H9 (cell line): ENCODE data around the gene PAK5. TPM values are rescaled to one million over a fixed set of nuclear protein-coding genes. Genes with fewer than 3 reads are reported as not detected.

ENCODE experiments used
- DNase-seq: peaks from one replicate; pipeline ENCODE4 v3.0.0-alpha.2; 2017
- H2AFZ ChIP-seq: one replicate; pipeline ENCODE4 v1.6.1; 2013; ENCODE audit warnings: mild to moderate bottlenecking, low read length, control low read depth, moderate library complexity
- H2AK5ac ChIP-seq: 2 replicates; pipeline ENCODE4 v1.6.1; 2013; ENCODE audit warnings: low read length, control low read depth, mixed read lengths; ENCODE audit not compliant: insufficient read length
- H2BK120ac ChIP-seq: one replicate; pipeline ENCODE4 v1.6.1; 2013; ENCODE audit warnings: low read depth, mild to moderate bottlenecking, low read length, control low read depth, inconsistent platforms; ENCODE audit not compliant: poor library complexity, severe bottlenecking
- H2BK12ac ChIP-seq: 2 replicates; pipeline ENCODE4 v1.6.1; 2013; ENCODE audit warnings: low read length, control low read depth, mixed read lengths, low read depth; ENCODE audit not compliant: insufficient read length
- H2BK15ac ChIP-seq: 2 replicates; pipeline ENCODE4 v1.6.1; 2013; ENCODE audit warnings: low read depth, low read length, control low read depth
- H2BK20ac ChIP-seq: one replicate; pipeline ENCODE4 v1.6.1; 2013; ENCODE audit warnings: low read depth, mild to moderate bottlenecking, low read length, control low read depth, inconsistent platforms; ENCODE audit not compliant: poor library complexity, severe bottlenecking
- H2BK5ac ChIP-seq: 2 replicates; pipeline ENCODE4 v1.6.1; 2013; ENCODE audit warnings: low read length, control low read depth, mixed read lengths; ENCODE audit not compliant: insufficient read length
- H3K14ac ChIP-seq: 2 replicates; pipeline ENCODE4 v1.6.1; 2013; ENCODE audit warnings: low read length, control low read depth; ENCODE audit not compliant: insufficient read depth
- H3K18ac ChIP-seq: 2 replicates; pipeline ENCODE4 v1.6.1; 2013; ENCODE audit warnings: low read depth, mild to moderate bottlenecking, mixed read lengths, low read length, control low read depth; ENCODE audit not compliant: insufficient read length
- H3K23ac ChIP-seq: 2 replicates; pipeline ENCODE4 v1.6.1; 2013; ENCODE audit warnings: low read length, control low read depth, mixed read lengths, low read depth; ENCODE audit not compliant: insufficient read length
- H3K23me2 ChIP-seq: 2 replicates; pipeline ENCODE4 v1.6.1; 2013; ENCODE audit warnings: low read depth, mild to moderate bottlenecking, mixed read lengths, low read length, control low read depth; ENCODE audit not compliant: insufficient read length, poor library complexity, severe bottlenecking
- H3K27ac ChIP-seq: 2 replicates; pipeline ENCODE4 v1.5.1; 2013; ENCODE audit warnings: low read length, control low read depth, mixed read lengths, low read depth; ENCODE audit not compliant: insufficient read length
- H3K27me3 ChIP-seq: 2 replicates; pipeline ENCODE4 v1.6.1; 2013; ENCODE audit warnings: low read length, control low read depth, inconsistent platforms; ENCODE audit not compliant: insufficient read depth
- H3K4ac ChIP-seq: 2 replicates; pipeline ENCODE4 v1.6.1; 2013; ENCODE audit warnings: low read depth, mild to moderate bottlenecking, control low read depth, inconsistent platforms, low read length, moderate library complexity
- H3K4me1 ChIP-seq: 2 replicates; pipeline ENCODE4 v1.6.1; 2013; ENCODE audit warnings: low read length, control low read depth, inconsistent platforms; ENCODE audit not compliant: insufficient read depth
- H3K4me2 ChIP-seq: 2 replicates; pipeline ENCODE4 v1.6.1; 2013; ENCODE audit warnings: low read length, control low read depth, mixed read lengths; ENCODE audit not compliant: insufficient read length, insufficient read depth
- H3K56ac ChIP-seq: 2 replicates; pipeline ENCODE4 v1.6.1; 2013; ENCODE audit warnings: low read depth, mild to moderate bottlenecking, mixed read lengths, low read length, control low read depth; ENCODE audit not compliant: insufficient read length
- H3K79me1 ChIP-seq: 2 replicates; pipeline ENCODE4 v1.6.1; 2013; ENCODE audit warnings: low read depth, mild to moderate bottlenecking, moderate library complexity, low read length, control low read depth, inconsistent platforms; ENCODE audit not compliant: insufficient read depth, poor library complexity, severe bottlenecking
- H3K79me2 ChIP-seq: 2 replicates; pipeline ENCODE4 v1.6.1; 2013; ENCODE audit warnings: low read length, control low read depth, inconsistent platforms; ENCODE audit not compliant: insufficient read depth
- H3K9ac ChIP-seq: 2 replicates; pipeline ENCODE4 v1.6.1; 2013; ENCODE audit warnings: low read length, control low read depth, mixed read lengths; ENCODE audit not compliant: insufficient read length; ENCODE audit errors: extremely low read depth
- H3K9me3 ChIP-seq: one replicate; pipeline ENCODE4 v1.6.1; 2013; ENCODE audit warnings: low read depth, low read length, inconsistent platforms; ENCODE audit not compliant: control insufficient read depth
- H3T11ph ChIP-seq: one replicate; pipeline ENCODE4 v1.6.1; 2013; ENCODE audit warnings: mild to moderate bottlenecking, low read length, control low read depth, inconsistent platforms
- H4K20me1 ChIP-seq: one replicate; pipeline ENCODE4 v1.6.1; 2013; ENCODE audit not compliant: control insufficient read depth, insufficient read length, insufficient read depth
- H4K5ac ChIP-seq: 2 replicates; pipeline ENCODE4 v1.6.1; 2013; ENCODE audit warnings: low read depth, mild to moderate bottlenecking, mixed read lengths, low read length, control low read depth; ENCODE audit not compliant: insufficient read length
- H4K8ac ChIP-seq: replicated peaks from 2 replicates; pipeline ENCODE4 v1.6.1; 2013; ENCODE audit warnings: low read length, control low read depth, mixed read lengths, low read depth; ENCODE audit not compliant: insufficient read length
- H4K91ac ChIP-seq: 2 replicates; pipeline ENCODE4 v1.6.1; 2013; ENCODE audit warnings: low read depth, mild to moderate bottlenecking, moderate library complexity, mixed read lengths, low read length, control low read depth; ENCODE audit not compliant: insufficient read length
- H3K27ac Mint-ChIP-seq, 3 experiments: 2 replicates in 2 of 3; 3 replicates in 1 of 3; pipeline ENCODE4 v1.8.0; 2020 to 2021; ENCODE audit warnings: mixed read lengths in 3 of 3, mild to moderate bottlenecking in 1 of 3, moderate library complexity in 1 of 3
- H3K27me3 Mint-ChIP-seq: 2 replicates; pipeline ENCODE4 v1.8.0; 2021; ENCODE audit warnings: low read depth, mild to moderate bottlenecking, moderate library complexity, mixed read lengths
- H3K36me3 Mint-ChIP-seq, 3 experiments: 2 replicates in 2 of 3; 3 replicates in 1 of 3; pipeline ENCODE4 v1.8.0; 2020 to 2021; ENCODE audit warnings: low read depth in 3 of 3, mixed read lengths in 3 of 3; ENCODE audit not compliant: insufficient read depth in 1 of 3
- H3K4me1 Mint-ChIP-seq, 2 experiments: 2 replicates each; pipeline ENCODE4 v1.8.0; 2020; ENCODE audit warnings: mixed read lengths in 2 of 2
- H3K4me3 Mint-ChIP-seq, 2 experiments: 2 replicates in 1 of 2; 3 replicates in 1 of 2; pipeline ENCODE4 v1.8.0; 2020 to 2021; ENCODE audit warnings: mild to moderate bottlenecking in 2 of 2, mixed read lengths in 2 of 2, moderate library complexity in 1 of 2
- H3K9me3 Mint-ChIP-seq, 2 experiments: 2 replicates in 1 of 2; 3 replicates in 1 of 2; pipeline ENCODE4 v1.8.0; 2020; ENCODE audit warnings: mild to moderate bottlenecking in 2 of 2, mixed read lengths in 2 of 2, moderate library complexity in 1 of 2
- CTCF ChIP-seq: fragments of 200-600 bp; sonication (generic); conservative IDR thresholded peaks from 3 replicates; pipeline ENCODE4 v1.8.0; 2021; ENCODE audit warnings: antibody characterized with exemption, mild to moderate bottlenecking
- WGBS: extraction: QIAGEN DNeasy Blood & Tissue Kit; methylation state at CpG from one replicate; pipeline ENCODE4 v1.1.7; 2013; ENCODE audit warnings: missing lambda C conversion rate, low lambda C conversion rate, mixed read lengths; ENCODE audit not compliant: insufficient read length; ENCODE audit errors: extremely low coverage; 5-methylcytosine and 5-hydroxymethylcytosine counted together
- total RNA-seq: library from RNA; stranded (reverse); gene quantifications from 2 replicates; pipeline ENCODE4 v1.2.1, GENCODE V29; 2021

Gene PAK5
- total RNA-seq, 1 experiment from 2014 or later: 0.20 TPM

DNA sequence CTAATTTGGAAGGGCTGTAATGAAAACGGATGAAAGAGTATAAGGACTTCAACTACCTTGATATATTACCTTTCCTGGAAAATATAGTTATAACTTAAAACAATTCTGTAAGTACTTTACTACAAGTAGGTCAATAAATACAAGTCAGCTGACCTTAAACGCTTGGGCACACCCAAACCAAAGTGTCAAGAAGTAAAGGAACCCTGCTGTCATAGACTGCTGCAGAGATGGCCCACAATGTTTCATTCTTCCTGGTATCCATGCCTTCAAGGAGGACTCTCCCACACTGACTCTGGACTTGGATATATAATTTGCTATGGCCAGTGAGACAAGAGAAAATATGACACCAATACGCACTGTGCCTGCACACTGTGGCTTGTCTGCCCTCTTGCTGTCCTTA, 192.5 kb downstream of the PAK5 start:
- Histone ChIP-seq H3K4ac (no peak overlapping the region), H2BK5ac (no peak overlapping the region), H3K27ac (no peak overlapping the region), H3T11ph (no peak overlapping the region), H3K9ac (no peak overlapping the region), H3K23me2 (no peaks in the 10 kb centered on the region), H4K5ac (no peak overlapping the region), H3K4me1 (no peaks in the 10 kb centered on the region; the same call in 1 of the 2 replicates), H2BK15ac (no peak overlapping the region), H2AK5ac (no peak overlapping the region), H3K9me3 (no peaks in the 10 kb centered on the region), H3K27me3 (no peaks in the 10 kb centered on the region), H4K8ac (no peak overlapping the region), H2BK120ac (no peak overlapping the region), H3K79me1 (no peaks in the 10 kb centered on the region), H4K20me1 (no peaks in the 10 kb centered on the region), H2BK20ac (no peak overlapping the region), H2AFZ (no peak overlapping the region), H3K56ac (no peak overlapping the region), H4K91ac (no peak overlapping the region), H3K79me2 (no peaks in the 10 kb centered on the region), H3K23ac (no peak overlapping the region), H2BK12ac (no peak overlapping the region), H3K4me2 (no peak overlapping the region), H3K14ac (no peak overlapping the region), H3K18ac (no peak overlapping the region)
- Mint-ChIP-seq H3K4me1 (peaks cover 7 to 8% of the 10 kb centered on the region in 2 experiments), H3K9me3 (no peaks in the 10 kb centered on the region; a peak in 1 of 5 replicates), H3K36me3 (no peaks in the 10 kb centered on the region), H3K4me3 (no peak overlapping the region), H3K27ac (no peak overlapping the region), H3K27me3 (no peaks in the 10 kb centered on the region)
- DNase-seq: no peak
- TF ChIP-seq CTCF: no peak
- no CpG with 5 or more reads among the region's 3 CpGs for WGBS
